ENCODE results near the gene XAB2.

- no peak for TF ChIP-seq TAF1 (IDR thresholded peaks at IDR 0.05; ENCODE audit: borderline replicate concordance, low read depth, low read length)
- no peak for TF ChIP-seq POLR2AphosphoS5 (IDR thresholded peaks at IDR 0.05; ENCODE audit: low read depth, low read length)
Observed at GRCh38 chr19:7578127-7578526, 51.2 kb downstream of the XAB2 start.
